DMS53 (cell line): ENCODE measurements around the gene ST8SIA5.

ENCODE experiments used
- DNase-seq: peaks from one replicate; lab custom pipeline; 2025; lab: John Stamatoyannopoulos, UW

ST8SIA5 gene

GRCh38 chr18:46738491-46738890 lies 18.4 kb downstream of the ST8SIA5 start:
- DNase-seq: no peak

- no peak for DNase-seq
Measured at GRCh38 chr18:46736736-46737135, 20.1 kb downstream of the ST8SIA5 start.

DNA sequence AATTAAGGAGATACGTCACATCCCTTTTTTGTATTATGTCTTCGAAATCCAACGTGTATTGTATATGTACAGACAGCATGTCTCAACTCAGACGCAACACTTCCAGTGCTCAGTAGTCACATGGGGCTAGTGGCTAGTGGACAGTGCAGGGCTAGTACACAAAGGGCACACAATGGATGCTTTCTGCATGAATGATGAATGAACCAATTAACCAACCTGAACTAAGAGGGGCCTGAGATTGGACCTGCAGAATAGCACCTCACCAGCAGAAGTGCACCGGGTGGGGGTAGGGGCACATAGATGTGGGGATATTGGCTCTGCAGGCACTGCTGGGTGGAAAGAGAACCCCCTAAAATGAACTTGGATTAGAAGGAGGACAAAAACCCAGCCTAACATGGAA lies 20.7 kb downstream of the ST8SIA5 start:
- no peak for DNase-seq

GRCh38 chr18:46734981-46735380 lies 21.9 kb downstream of the ST8SIA5 start:
- no peak for DNase-seq

DNA sequence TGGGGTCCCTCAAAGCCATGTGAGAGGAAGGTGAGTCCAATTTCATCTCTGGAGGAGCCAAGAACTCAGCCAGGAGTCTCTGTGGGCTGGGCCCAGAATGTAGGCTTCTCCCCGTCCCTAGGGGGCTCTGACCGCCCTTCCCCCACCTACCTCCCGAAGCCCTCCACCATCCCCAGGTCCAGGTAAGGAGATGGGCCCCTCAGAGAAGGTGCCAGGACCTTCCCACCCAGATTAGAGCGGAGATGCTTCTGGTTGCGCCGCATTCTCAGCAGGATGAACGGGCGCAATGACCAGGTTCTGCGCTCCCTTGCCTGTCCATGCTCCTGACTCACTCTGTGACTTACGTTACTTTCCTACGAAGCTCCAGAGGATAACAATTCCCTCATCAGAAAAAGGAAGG lies 23.0 kb downstream of the ST8SIA5 start:
- no peak for DNase-seq

GRCh38 chr18:46732801-46733200 lies 24.1 kb downstream of the ST8SIA5 start:
- no peak for DNase-seq

- DNase-seq: no peak
Measured at GRCh38 chr18:46732201-46732600, 24.7 kb downstream of the ST8SIA5 start.

GRCh38 chr18:46731316-46731715 lies 25.5 kb downstream of the ST8SIA5 start:
- DNase-seq: no peak

DNA sequence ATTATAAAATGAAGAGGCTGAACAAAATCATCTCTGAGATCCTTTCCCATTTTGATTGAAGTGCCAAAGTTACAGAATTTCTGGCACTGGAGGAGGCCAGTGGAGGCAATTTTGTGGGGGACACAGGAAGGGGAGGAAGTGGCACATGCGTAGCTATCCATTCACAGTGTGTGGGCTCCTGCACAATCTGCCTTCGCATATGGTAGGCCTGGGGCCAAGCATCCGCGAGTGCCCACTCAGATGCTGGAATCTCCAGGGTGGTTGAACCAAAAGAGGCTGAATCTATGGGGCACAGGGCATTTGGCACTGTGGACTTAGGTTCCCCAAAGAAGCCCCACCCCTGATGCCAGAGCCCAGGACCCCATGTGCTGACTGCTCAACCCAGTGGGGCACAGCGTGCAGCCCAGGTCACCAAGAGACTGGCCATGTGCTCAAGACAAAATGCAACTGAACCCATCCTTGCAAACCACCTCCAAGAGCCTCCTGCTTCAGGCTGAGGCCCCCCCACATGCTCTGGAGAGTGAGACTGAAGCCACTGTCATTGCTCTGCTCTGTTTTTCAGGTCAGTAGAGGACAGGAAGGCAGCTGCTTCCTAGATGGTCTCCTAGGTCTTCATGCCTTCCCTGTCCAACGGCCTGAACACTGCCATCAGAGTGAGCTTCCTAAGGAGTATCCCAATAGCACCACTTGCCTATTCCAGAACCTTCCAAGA lies 28.5 kb downstream of the ST8SIA5 start:
- DNase-seq: no peak

DNA sequence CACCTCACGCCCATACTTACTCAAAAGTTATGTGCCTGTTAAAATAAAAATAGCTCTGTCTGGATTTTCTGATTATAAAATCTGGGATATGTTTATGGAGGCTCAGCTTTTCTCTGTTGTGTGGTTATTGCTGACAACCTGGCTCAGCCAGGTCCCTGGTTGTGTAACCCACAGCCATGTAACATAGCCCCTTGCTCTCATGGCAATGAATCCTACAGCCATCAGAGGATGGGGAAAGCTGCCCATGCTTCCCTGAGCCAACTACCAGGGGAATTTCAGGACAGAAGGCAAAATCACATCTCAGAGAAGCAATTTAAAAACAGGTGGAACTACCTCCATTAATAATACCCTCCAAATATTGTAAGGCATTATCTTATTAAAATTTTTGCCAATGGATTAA lies 29.7 kb downstream of the ST8SIA5 start:
- DNase-seq: no peak

DNA sequence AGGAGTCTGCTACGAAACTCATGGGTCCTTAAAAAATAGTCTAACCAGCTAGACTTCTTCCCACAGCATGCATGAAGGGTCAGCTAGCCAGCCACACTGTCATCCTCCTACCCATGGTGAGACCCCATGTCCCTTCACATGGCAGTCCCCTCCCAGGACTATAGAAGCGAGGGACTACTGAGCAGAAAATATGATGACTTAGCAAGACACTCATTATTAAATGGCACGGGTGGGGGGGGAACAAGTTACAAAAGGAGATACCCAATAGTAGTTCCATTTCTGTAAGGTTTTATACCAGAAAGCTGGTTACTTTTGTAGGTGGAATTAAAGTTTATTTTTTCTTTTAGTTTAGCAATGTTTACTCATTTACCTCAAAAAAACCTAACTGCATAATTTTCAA lies 31.5 kb downstream of the ST8SIA5 start:
- DNase-seq: no peak

GRCh38 chr18:46723856-46724415 lies 32.9 kb downstream of the ST8SIA5 start:
- DNase-seq: no peak

DNA sequence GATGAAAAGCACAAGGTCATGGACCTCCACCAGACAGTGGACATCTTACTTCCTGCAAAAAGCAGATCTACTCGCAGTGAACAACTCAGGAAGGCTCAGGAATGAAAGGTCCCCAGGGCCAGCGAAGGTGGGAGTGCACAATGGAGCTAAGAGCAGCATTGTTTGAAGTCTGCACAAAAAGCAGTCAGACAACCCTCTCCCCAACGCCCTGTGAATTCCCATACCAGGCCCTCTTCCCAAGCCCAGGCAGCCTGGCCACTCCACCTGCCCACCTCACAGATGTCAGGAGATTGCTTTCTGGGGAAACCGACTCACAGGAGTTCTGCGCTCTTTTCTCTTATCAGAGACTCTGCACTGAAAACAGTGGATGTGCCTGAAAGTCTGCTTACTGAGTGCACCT lies 34.8 kb downstream of the ST8SIA5 start:
- no peak for DNase-seq

DNA sequence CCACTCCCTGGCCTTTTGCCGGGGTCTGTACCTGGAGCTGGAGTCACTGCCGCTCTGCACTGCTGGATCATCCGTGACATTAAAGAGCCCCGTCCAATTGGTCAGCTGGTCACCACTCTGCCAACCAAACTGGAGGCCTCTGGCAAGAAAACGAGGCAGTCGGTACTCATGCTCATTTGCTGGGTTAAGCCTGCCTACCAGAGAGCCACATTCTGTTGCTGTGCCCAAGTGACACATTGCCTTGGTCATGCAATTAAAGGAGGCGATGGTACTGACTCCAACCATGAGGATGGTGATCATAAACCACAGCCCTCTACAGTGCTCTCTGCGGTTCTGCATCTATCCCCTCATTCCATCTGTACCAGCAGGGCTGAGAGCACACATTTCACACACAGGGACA lies 35.5 kb downstream of the ST8SIA5 start:
- no peak for DNase-seq

GRCh38 chr18:46720521-46720920 lies 36.3 kb downstream of the ST8SIA5 start:
- no peak for DNase-seq

DNA sequence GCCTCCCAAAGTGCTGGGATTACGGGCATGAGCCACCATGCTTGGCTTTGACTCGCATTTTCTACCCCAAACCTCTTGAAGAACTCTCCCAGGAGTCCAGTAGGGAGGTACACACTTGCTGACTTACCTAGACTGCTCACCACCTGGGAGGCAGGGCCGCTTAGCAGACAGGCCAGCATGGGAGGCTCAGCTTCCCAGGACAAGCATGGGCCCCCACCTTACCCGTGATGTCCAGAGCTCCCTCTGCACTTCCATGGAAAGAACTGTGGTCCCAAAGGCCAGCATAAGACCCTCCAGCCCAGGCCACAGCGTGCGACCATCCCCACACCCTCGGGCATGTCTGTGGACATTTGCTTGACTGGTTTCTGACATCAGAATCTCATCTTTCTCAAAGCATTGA lies 36.8 kb downstream of the ST8SIA5 start:
- DNase-seq: no peak

DNA sequence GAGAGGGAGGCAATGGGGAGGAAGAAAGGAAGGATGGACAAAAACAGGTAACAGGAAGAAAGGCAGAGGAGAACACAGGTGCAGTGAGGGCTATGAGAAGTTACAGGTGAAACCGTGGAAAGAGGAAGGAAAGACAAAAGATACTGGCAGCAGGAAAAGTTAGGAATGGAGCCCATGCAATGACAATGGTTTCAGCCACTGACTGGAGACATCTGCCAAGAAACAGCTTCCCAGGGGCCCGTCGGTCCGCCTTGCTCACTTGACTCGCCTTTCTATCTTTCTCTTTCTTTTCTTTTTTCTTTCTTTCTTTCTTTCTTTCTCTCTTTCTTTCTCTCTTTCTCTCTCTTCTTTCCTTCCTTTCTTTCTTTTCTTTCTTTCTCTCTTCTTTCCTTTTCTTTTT lies 37.5 kb downstream of the ST8SIA5 start:
- DNase-seq: no peak

- peak; percentile 46 for DNase-seq
Measured at GRCh38 chr18:46718501-46719341, 38.1 kb downstream of the ST8SIA5 start.

- DNase-seq: no peak
Measured at GRCh38 chr18:46716827-46717226, 40.0 kb downstream of the ST8SIA5 start.

GRCh38 chr18:46716336-46716735 lies 40.5 kb downstream of the ST8SIA5 start:
- DNase-seq: no peak

DNA sequence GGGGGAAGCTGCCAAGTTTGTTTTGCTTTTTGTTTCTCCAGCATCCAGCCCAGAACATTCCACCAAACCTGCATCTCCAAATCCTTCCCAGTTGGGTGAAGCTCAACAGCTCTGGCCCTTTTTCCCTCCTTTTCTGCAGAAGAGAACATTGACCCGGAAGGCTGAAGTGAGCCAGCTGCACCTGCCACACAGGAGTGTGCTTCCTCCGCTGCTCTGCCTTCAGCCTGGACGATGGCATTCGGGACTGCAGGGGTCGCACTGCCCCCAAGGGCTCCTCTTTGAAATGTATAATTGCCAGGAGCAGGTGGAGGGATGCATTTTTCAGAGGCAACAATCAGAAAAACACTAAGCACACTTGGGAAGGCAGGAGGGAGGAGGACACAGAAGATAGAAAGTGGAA lies 41.8 kb downstream of the ST8SIA5 start:
- DNase-seq: no peak

- DNase-seq: no peak
Measured at GRCh38 chr18:46712406-46712805, 44.4 kb downstream of the ST8SIA5 start.

- DNase-seq: no peak
Measured at GRCh38 chr18:46711444-46711863, 45.4 kb downstream of the ST8SIA5 start.
